ENCODE results near the gene RARS1.
A peak's percentile ranks its signal among the peaks of the same experiment; 100 is the strongest.

The RARS1 gene

DNA sequence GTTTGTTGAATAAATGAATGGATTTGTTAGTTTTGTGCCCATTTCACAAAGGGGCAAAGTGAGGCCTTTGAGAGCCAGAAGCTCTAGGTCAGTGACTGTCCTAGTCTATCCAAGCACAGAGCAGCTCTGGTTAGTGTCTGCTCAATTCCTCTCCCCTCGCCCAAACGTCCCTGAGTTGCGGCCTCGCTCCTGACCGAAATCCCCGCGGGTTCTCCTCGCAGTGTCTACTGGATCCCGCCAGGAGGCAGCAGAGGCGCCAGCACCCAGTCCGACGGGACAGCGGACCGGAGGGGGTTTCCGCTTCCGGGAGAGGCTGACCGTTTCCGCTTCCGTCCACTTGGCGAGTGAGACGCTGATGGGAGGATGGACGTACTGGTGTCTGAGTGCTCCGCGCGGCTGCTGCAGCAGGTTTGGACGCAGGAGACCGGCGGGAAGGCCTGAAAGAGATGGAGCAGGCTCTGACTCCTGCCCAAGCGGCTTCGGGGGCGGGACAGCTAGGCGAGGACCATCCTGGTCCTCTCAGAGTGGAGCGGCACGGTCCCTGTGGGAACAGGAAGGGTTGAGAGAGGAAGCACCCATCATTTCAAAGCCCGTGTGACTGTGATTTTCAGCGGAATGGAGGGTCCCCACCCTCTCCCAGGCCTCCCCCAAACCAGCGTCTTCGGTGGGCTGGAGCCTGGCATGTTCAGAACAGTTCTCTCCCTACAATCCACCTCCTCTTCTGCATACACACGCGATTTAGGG, at the start of gene RARS1:
TSS of gene RARS1 (plus strand) at position 336 of the 744 bp plus-strand sequence. CDS start at position 364, 28 bp downstream.
- Histone ChIP-seq H3K4me3 (ENCODE audit: low read length) (peak within 1 kb of the TSS; percentile 92), H4K20me1 (ENCODE audit: insufficient read depth, low read length) (no peaks in the 10 kb centered on the region), H3K4me2 (ENCODE audit: low read length) (peak within 1 kb of the TSS; percentile 99), H3K4me1 (ENCODE audit: low read length) (peaks cover 15% of the 10 kb centered on the region), H3K36me3 (replicated peaks; ENCODE audit: low read depth, low read length) (peaks cover 24% of the 10 kb centered on the region), H3K9ac (ENCODE audit: low read length) (peak within 1 kb of the TSS; percentile 79), H3K27ac (ENCODE audit: low read length) (peak within 1 kb of the TSS; percentile 33), H3K79me2 (ENCODE audit: low read length) (peaks cover 21% of the 10 kb centered on the region), H3K9me3 (ENCODE audit: insufficient read depth, low read length) (no peaks in the 10 kb centered on the region), H3K27me3 (ENCODE audit: low read depth, low read length) (no peaks in the 10 kb centered on the region), H2AFZ (ENCODE audit: low read depth, low read length) (peak within 1 kb of the TSS; percentile 99)
- TF ChIP-seq, protein P1, sequence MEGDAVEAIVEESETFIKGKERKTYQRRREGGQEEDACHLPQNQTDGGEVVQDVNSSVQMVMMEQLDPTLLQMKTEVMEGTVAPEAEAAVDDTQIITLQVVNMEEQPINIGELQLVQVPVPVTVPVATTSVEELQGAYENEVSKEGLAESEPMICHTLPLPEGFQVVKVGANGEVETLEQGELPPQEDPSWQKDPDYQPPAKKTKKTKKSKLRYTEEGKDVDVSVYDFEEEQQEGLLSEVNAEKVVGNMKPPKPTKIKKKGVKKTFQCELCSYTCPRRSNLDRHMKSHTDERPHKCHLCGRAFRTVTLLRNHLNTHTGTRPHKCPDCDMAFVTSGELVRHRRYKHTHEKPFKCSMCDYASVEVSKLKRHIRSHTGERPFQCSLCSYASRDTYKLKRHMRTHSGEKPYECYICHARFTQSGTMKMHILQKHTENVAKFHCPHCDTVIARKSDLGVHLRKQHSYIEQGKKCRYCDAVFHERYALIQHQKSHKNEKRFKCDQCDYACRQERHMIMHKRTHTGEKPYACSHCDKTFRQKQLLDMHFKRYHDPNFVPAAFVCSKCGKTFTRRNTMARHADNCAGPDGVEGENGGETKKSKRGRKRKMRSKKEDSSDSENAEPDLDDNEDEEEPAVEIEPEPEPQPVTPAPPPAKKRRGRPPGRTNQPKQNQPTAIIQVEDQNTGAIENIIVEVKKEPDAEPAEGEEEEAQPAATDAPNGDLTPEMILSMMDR (IDR thresholded peaks at IDR 0.05; ENCODE audit: low read depth, low read length) = peak; percentile 86
- no peak for TF ChIP-seq EZH2phosphoT487 (IDR thresholded peaks at IDR 0.05; ENCODE audit: low read depth)

DNA sequence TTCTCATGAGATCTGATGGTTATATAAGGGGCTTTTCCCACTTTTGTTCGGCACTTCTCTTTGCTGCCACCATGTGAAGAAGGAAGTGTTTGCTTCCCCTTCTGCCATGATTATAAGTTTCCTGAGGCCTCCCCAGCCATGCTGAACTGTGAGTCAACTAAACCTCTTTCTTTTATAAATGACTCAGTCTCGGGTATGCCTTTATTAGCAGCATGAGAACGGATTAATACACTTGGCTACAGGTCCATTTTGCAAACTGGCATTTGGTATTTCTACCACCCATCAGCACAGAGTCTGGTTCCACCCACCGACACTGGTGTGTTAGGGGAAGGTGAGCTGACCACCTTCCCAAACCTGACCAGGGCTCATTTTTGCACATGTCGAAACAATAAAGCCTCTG, 47.9 kb upstream of the RARS1 start:
- Histone ChIP-seq H3K4me3 (ENCODE audit: low read length) (no peak overlapping the region), H3K36me3 (replicated peaks; ENCODE audit: low read depth, low read length) (peaks cover 3% of the 10 kb centered on the region), H3K79me2 (ENCODE audit: low read length) (no peaks in the 10 kb centered on the region), H2AFZ (ENCODE audit: low read depth, low read length) (no peak overlapping the region), H3K9me3 (ENCODE audit: insufficient read depth, low read length) (no peaks in the 10 kb centered on the region), H4K20me1 (ENCODE audit: insufficient read depth, low read length) (no peaks in the 10 kb centered on the region), H3K27ac (ENCODE audit: low read length) (no peak overlapping the region), H3K4me1 (ENCODE audit: low read length) (no peaks in the 10 kb centered on the region), H3K9ac (ENCODE audit: low read length) (no peak overlapping the region), H3K4me2 (ENCODE audit: low read length) (no peak overlapping the region), H3K27me3 (ENCODE audit: low read depth, low read length) (no peaks in the 10 kb centered on the region)
- no peak for TF ChIP-seq EZH2phosphoT487 (IDR thresholded peaks at IDR 0.05; ENCODE audit: low read depth)
- TF ChIP-seq, protein P1 (IDR thresholded peaks at IDR 0.05; ENCODE audit: low read depth, low read length) = no peak

DNA sequence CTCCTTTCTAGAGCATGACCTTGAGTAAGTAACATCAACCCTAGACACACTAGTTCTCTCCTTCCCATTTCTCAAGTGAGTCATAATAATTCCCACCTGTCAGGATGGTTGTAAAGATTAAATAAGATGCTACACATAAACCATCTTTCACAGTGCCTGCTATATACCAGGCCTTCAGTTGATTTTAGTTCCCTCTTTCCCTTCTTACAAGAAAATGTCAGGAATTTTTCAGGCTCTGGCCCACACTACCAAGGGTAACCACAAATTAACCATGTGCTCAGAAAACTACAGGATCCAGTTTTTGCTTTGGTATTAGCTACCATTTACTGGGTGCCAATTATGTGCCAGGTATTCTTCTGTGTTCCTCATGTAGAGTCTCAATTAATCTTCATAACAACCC, 42.7 kb upstream of the RARS1 start:
- H3K9me3 ChIP-seq (ENCODE audit: insufficient read depth, low read length) = no peaks in the 10 kb centered on the region
- no peak for TF ChIP-seq EZH2phosphoT487 (IDR thresholded peaks at IDR 0.05; ENCODE audit: low read depth)
- TF ChIP-seq, protein P1 (IDR thresholded peaks at IDR 0.05; ENCODE audit: low read depth, low read length) = no peak
- no peak overlapping the region for H3K9ac ChIP-seq (ENCODE audit: low read length)

DNA sequence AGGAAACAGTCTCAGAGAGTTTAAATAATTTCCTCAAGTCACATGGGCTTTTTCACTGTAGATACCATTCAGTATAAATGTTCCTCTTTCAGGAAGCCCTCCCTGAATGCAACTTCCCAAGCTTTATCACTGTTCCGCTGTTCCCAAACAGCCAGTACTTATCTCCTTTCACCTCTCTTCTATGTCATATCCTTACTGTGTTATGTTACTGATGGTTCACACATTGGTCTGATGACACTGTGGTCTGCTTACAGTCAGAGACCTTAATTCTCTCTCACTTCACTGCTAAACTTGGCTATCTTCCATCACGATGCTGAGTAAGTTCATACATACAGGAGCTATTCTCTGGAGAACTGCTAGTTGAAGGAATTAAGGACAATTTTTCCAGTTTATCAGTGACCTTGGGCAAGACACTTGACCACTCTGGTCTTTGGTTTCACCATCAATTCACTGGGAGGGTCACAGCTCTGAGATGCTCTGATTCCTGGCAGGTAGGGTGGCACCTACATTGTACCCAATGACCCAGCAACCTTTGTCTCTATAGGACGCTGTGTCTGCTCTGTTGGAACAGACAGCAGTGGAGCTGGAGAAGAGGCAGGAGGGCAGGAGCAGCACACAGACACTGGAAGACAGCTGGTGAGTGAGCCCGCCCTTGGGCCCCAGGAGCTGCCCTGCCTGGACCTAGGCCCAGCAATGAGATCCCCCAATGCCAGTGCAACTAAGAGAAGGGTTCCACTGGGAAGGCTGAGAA, 42.1 kb upstream of the RARS1 start:
- no peak overlapping the region for H3K4me2 ChIP-seq (ENCODE audit: low read length)
- H3K4me1 ChIP-seq (ENCODE audit: low read length) = no peaks in the 10 kb centered on the region
- no peaks in the 10 kb centered on the region for H3K9me3 ChIP-seq (ENCODE audit: insufficient read depth, low read length)
- H3K79me2 ChIP-seq (ENCODE audit: low read length) = no peaks in the 10 kb centered on the region
- H2AFZ ChIP-seq (ENCODE audit: low read depth, low read length) = no peak overlapping the region
- no peak overlapping the region for H3K27ac ChIP-seq (ENCODE audit: low read length)
- no peak overlapping the region for H3K9ac ChIP-seq (ENCODE audit: low read length)
- H3K4me3 ChIP-seq (ENCODE audit: low read length) = no peak overlapping the region
- TF ChIP-seq, protein P1 (IDR thresholded peaks at IDR 0.05; ENCODE audit: low read depth, low read length) = no peak
- no peak for TF ChIP-seq EZH2phosphoT487 (IDR thresholded peaks at IDR 0.05; ENCODE audit: low read depth)
- H4K20me1 ChIP-seq (ENCODE audit: insufficient read depth, low read length) = no peaks in the 10 kb centered on the region
- no peaks in the 10 kb centered on the region for H3K27me3 ChIP-seq (ENCODE audit: low read depth, low read length)
- peaks cover 4% of the 10 kb centered on the region for H3K36me3 ChIP-seq (replicated peaks; ENCODE audit: low read depth, low read length)

More for the DNA sequence above, 42.7 kb upstream of the RARS1 start:
- Histone ChIP-seq H3K4me2 (ENCODE audit: low read length) (no peak overlapping the region), H2AFZ (ENCODE audit: low read depth, low read length) (no peak overlapping the region), H3K36me3 (replicated peaks; ENCODE audit: low read depth, low read length) (peaks cover 7% of the 10 kb centered on the region), H3K4me3 (ENCODE audit: low read length) (no peak overlapping the region), H3K27ac (ENCODE audit: low read length) (no peak overlapping the region), H3K27me3 (ENCODE audit: low read depth, low read length) (no peaks in the 10 kb centered on the region), H4K20me1 (ENCODE audit: insufficient read depth, low read length) (no peaks in the 10 kb centered on the region), H3K79me2 (ENCODE audit: low read length) (no peaks in the 10 kb centered on the region), H3K4me1 (ENCODE audit: low read length) (no peaks in the 10 kb centered on the region)

All from OCI-LY3 (cell line).